Choroid plexus epithelial cell (primary cell): ENCODE results near the gene ARFGAP2.
"Not testable (repeated sequence)": the region's sequence is repeated elsewhere in the genome, so short reads cannot be mapped to it uniquely, and the experiment has no call there.

Experiments
- DNase-seq: peaks from one replicate; pipeline ENCODE4 v3.0.0-alpha.2; 2010; ENCODE audit warnings: low read depth
- H3K4me3 ChIP-seq: 2 replicates; pipeline ENCODE4 v1.5.1; 2011; ENCODE audit warnings: low read depth, mild to moderate bottlenecking, control low read depth, low read length, moderate library complexity
- CTCF ChIP-seq: conservative IDR thresholded peaks from 2 replicates; pipeline ENCODE4 v1.5.1; 2011; ENCODE audit warnings: low read depth, mild to moderate bottlenecking, control low read depth, inconsistent platforms, low read length, moderate library complexity

ARFGAP2 gene

GRCh38 chr11:47201015-47201414 lies 24.3 kb upstream of the ARFGAP2 start:
- no peak for DNase-seq

DNA sequence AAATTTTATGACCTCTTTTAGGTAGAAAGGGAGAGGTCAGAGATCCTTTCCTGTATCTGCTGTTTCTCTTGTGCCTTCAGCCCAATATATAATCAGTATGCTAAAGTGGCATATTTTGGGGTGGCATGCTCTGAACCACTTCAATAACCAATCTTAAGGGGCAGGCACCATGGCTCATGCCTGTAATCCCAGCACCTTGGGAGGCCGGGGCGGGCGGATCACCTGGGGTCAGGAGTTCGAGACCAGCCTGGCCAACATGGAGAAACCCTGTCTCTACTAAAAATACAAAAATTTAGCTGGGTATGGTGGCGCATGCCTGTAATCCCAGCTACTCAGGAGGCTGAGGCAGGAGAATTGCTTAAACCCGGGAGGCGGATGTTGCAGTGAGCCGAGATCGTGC lies 21.5 kb upstream of the ARFGAP2 start:
- not testable (repeated sequence) for DNase-seq, H3K4me3 ChIP-seq

More at GRCh38 chr11:47201015-47201414, 24.3 kb upstream of the ARFGAP2 start:
- no peak overlapping the region for H3K4me3 ChIP-seq
- TF ChIP-seq CTCF, result no peak

DNA sequence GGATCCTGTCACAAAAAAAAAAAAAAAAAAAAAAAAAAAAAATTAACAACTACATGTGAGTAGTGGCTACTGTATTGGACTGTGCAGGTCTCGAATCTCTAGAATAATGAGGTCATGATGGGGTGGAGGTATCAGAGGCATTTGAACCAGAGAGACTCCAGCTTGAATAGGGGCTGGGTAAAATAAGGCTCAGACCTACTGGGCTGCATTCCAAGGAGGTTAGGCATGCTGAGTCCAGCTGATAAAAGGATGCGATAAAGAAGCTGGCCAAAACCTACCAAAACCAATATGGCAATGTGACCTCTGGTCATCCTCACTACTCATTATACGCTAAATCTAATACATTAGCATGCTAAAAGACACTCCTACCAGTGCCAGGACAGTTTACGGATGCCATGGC lies 15.4 kb upstream of the ARFGAP2 start:
- peak; percentile 8 for DNase-seq
- no peak for TF ChIP-seq CTCF
- no peak overlapping the region for H3K4me3 ChIP-seq

GRCh38 chr11:47191137-47191536 lies 14.5 kb upstream of the ARFGAP2 start:
- H3K4me3 ChIP-seq, result not testable (repeated sequence)
- DNase-seq, result peak; percentile 22

DNA sequence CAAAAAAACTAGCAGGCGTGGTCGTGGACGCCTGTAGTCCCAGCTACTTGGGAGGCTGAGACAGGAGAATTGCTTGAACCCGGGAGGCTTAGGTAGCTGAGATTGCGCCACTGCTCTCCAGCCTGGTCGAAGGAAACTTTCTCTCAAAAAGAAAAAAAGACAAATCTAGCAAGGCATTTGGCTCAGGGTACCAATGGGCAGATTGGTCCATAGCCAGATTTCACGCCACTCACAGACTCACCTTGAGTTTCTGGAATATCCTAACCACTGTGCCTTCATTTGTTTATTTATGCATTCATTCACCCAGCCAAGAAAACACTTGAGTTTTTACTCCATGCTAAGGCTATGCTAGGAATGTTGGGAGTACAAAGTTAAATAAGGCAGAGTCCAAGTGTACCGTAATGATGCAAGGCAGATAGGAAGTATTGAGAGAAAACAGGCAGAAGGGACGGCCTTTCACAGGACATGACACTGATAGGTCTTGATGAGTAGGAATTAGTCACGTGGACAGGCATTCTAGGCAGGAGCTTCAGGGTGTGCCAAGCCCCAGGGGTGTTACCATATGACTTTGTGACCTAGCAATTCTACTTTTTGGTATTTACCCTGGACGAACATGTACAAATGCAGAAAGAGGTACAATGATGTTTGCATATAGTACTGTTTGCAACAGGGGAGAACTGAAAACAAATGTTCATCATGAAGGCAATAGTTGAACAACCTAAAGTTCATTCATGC lies 12.6 kb upstream of the ARFGAP2 start:
- no peak for TF ChIP-seq CTCF
- DNase-seq, result peak; percentile 92

DNA sequence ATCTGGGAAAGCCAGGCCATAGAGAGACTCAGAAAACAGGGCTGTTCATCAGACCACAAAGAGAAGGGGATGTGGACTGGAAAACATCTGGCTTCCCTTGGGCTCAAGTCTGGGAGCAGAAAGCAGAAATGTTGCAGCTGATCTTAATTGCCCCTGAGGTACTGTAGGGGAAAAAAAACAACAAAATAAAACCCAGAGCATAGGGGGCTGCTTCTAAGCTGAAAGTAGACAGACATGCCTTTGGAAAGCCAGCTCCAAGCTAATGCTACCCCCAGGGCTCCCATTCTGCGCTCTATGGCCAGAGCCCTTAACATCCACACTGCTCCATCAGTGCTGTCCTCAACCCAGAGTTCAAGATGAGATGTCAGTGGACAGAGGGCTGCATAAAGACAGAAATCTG lies 11.6 kb upstream of the ARFGAP2 start:
- no peak for DNase-seq
- no peak overlapping the region for H3K4me3 ChIP-seq
- TF ChIP-seq CTCF, result no peak

More for the DNA sequence above, 12.6 kb upstream of the ARFGAP2 start:
- H3K4me3 ChIP-seq, result no peak overlapping the region

GRCh38 chr11:47187723-47188122 lies 11.0 kb upstream of the ARFGAP2 start:
- peak overlapping the region; percentile 46 for H3K4me3 ChIP-seq
- TF ChIP-seq CTCF, result no peak
- no peak for DNase-seq
